K562 (cell line): ENCODE data around the gene BRD7. TPM values are rescaled to one million over a fixed set of nuclear protein-coding genes. Genes with fewer than 3 reads are reported as not detected.

Experiments
- ATAC-seq: fragments of 200-7000 bp; cut with Tn5 transposase; 3 replicates; pipeline ENCODE4 v1.9.1; 2020; ENCODE audit warnings: moderate library complexity
- BruUV-seq: library from RNA; stranded (reverse); fragments of 400-500 nt; replicated peaks from 2 replicates; lab custom pipeline; 2021; lab: Mats Ljungman, UMichigan
- CTCF ChIA-PET: fragments of 300-600 bp; formaldehyde crosslinking; extraction: SDS; loops from one replicate; lab custom pipeline; 2021; ENCODE audit warnings: low intra/inter-chr PET ratio; lab: Yijun Ruan, JAX
- POLR2A ChIA-PET: fragments of 300-600, 350-650 bp; sonication (Branson Sonifier 250); formaldehyde crosslinking; extraction: SDS; loops from one replicate; lab custom pipeline; 2021; ENCODE audit warnings: antibody characterized with exemption, inconsistent platforms; lab: Yijun Ruan, JAX
- DNase-seq, 4 experiments: peaks; one replicate each; pipeline versions ENCODE4 v3.0.0 to v3.0.0-alpha.2; 2011 to 2018; ENCODE audit warnings: low spot score in 3 of 4, mixed read lengths in 3 of 4; ENCODE audit errors: extremely low read depth in 1 of 4
- FAIRE-seq: peaks from 2 replicates; lab custom pipeline; 2011; peaks lifted over from hg19 to GRCh38; lab: Jason Lieb, UNC
- H2AFZ ChIP-seq: 2 replicates; pipeline ENCODE4 v1.6.0; 2011; ENCODE audit warnings: low read depth, low read length, control low read depth, inconsistent platforms
- H3K27ac ChIP-seq: fragments of 200-600 bp; 3 replicates; pipeline ENCODE4 v1.8.0; 2011; ENCODE audit warnings: low read depth, mild to moderate bottlenecking, control low read depth, inconsistent platforms, low read length, moderate library complexity, mixed read lengths; ENCODE audit errors: extremely low read depth
- H3K27me3 ChIP-seq, 2 experiments: fragments of 300-600 bp in 1 of 2; 2 replicates in 1 of 2; 3 replicates in 1 of 2; pipeline versions ENCODE4 v1.6.0 to v1.8.0; 2011; ENCODE audit warnings: inconsistent platforms in 2 of 2, low read length in 2 of 2, mild to moderate bottlenecking in 1 of 2, mixed read lengths in 1 of 2, moderate library complexity in 1 of 2; ENCODE audit not compliant: control insufficient read depth in 2 of 2, insufficient read depth in 2 of 2
- H3K36me3 ChIP-seq: fragments of 300-600 bp; 3 replicates; pipeline ENCODE4 v1.8.0; 2011; ENCODE audit warnings: mild to moderate bottlenecking, low read length, inconsistent platforms; ENCODE audit not compliant: control insufficient read depth, insufficient read depth
- H3K4me1 ChIP-seq, 2 experiments: fragments of 200-600 bp in 1 of 2; replicated peaks in 1 of 2; 2 replicates in 1 of 2; 3 replicates in 1 of 2; pipeline versions ENCODE4 v1.5.1 to v1.8.0; 2011; ENCODE audit warnings: inconsistent platforms in 2 of 2, low read length in 2 of 2, mild to moderate bottlenecking in 1 of 2, mixed read lengths in 1 of 2, moderate library complexity in 1 of 2; ENCODE audit not compliant: control insufficient read depth in 2 of 2, insufficient read depth in 2 of 2
- H3K4me2 ChIP-seq: 2 replicates; pipeline ENCODE4 v1.6.1; 2011; ENCODE audit warnings: low read length, control low read depth, inconsistent platforms, mixed read lengths; ENCODE audit not compliant: insufficient read depth
- H3K4me3 ChIP-seq: fragments of 200-600 bp; sonication (generic), shearing (Covaris generic); 2 replicates; pipeline ENCODE4 v1.5.1; 2016; ENCODE audit warnings: control low read depth, inconsistent platforms
- H3K79me2 ChIP-seq: fragments of 200-600 bp; 3 replicates; pipeline ENCODE4 v1.8.0; 2011; ENCODE audit warnings: low read length, inconsistent platforms; ENCODE audit not compliant: control insufficient read depth, insufficient read depth
- H3K9ac ChIP-seq, 2 experiments: 2 replicates each; pipeline versions ENCODE4 v1.6.0 to v1.6.1; 2011; ENCODE audit warnings: low read depth in 2 of 2, low read length in 2 of 2, control low read depth in 1 of 2, inconsistent platforms in 1 of 2, mild to moderate bottlenecking in 1 of 2, mixed read lengths in 1 of 2; ENCODE audit not compliant: insufficient read depth in 1 of 2
- H3K9me1 ChIP-seq: one replicate; pipeline ENCODE4 v1.6.0; 2011; ENCODE audit warnings: inconsistent platforms, mild to moderate bottlenecking, low read length, moderate library complexity; ENCODE audit not compliant: control insufficient read depth, insufficient read depth
- H3K9me3 ChIP-seq: replicated peaks from 2 replicates; pipeline ENCODE4 v1.5.1; 2011; ENCODE audit warnings: low read depth, low read length, inconsistent platforms; ENCODE audit not compliant: control insufficient read depth, insufficient read depth
- H4K20me1 ChIP-seq: replicated peaks from 2 replicates; pipeline ENCODE4 v1.6.1; 2011; ENCODE audit warnings: low read length, inconsistent platforms, mixed read lengths; ENCODE audit not compliant: control insufficient read depth, insufficient read depth
- CC2D1A ChIP-seq: fragments of 450-650 bp; IDR thresholded peaks from 2 replicates; pipeline ENCODE4 v1.6.1; 2017; ENCODE audit warnings: mild to moderate bottlenecking
- ESRRA ChIP-seq: fragments of 450-650 bp; IDR thresholded peaks from 2 replicates; pipeline ENCODE4 v1.6.1; 2014; ENCODE audit warnings: low read depth, mild to moderate bottlenecking, moderate library complexity, borderline replicate concordance
- NFIX ChIP-seq: fragments of 250-450 bp; sonication (Bioruptor Pico); IDR thresholded peaks from 2 replicates; pipeline ENCODE4 v1.4.0; 2020; ENCODE audit warnings: low read depth, mild to moderate bottlenecking, moderate library complexity
- NRF1 ChIP-seq, 2 experiments: fragments of 450-650 bp; IDR thresholded peaks in 1 of 2; conservative IDR thresholded peaks in 1 of 2; 2 replicates each; pipeline ENCODE4 v1.6.1; 2014; ENCODE audit warnings: mild to moderate bottlenecking in 2 of 2
- RAD21 ChIP-seq, 2 experiments: fragments of 250-450 bp in 1 of 2; fragments of 450-650 bp in 1 of 2; sonication (Bioruptor Pico) in 1 of 2; formaldehyde crosslinking in 1 of 2; IDR thresholded peaks in 1 of 2; conservative IDR thresholded peaks in 1 of 2; 2 replicates each; pipeline versions ENCODE4 v1.4.0 to v1.8.0; 2020 to 2022; ENCODE audit warnings: mild to moderate bottlenecking in 2 of 2, moderate library complexity in 1 of 2
- VEZF1 ChIP-seq: fragments of 200-800 bp; sonication (Bioruptor generic); IDR thresholded peaks from 2 replicates; pipeline ENCODE4 v1.6.1; 2017; ENCODE audit warnings: missing genetic modification characterization, missing compliant biosample characterization
- ZBTB7A ChIP-seq: IDR thresholded peaks from 2 replicates; pipeline ENCODE4 v1.6.1; 2011; ENCODE audit warnings: low read depth, mild to moderate bottlenecking, low read length, moderate library complexity, borderline replicate concordance; ENCODE audit not compliant: control insufficient read depth
- ZNF121 ChIP-seq: sonication (generic); formaldehyde crosslinking; conservative IDR thresholded peaks from 2 replicates; pipeline ENCODE4 v1.8.0; 2022; ENCODE audit warnings: missing genetic modification reagents
- WGBS: fragments of 100-300 bp; shearing (Covaris generic); methylation state at CpG from one replicate; pipeline ENCODE4 v1.1.6; 2016; ENCODE audit warnings: low coverage, mixed read lengths; ENCODE audit not compliant: insufficient coverage; ENCODE audit errors: missing lambda C conversion rate; 5-methylcytosine and 5-hydroxymethylcytosine counted together
- in situ Hi-C: fragments of 300-500 bp; cut with MboI; formaldehyde crosslinking; loops from 4 replicates; pipeline ENCODE4 v1.15.0; 2018; ENCODE audit warnings: inconsistent platforms, mixed read lengths
- intact Hi-C: fragments of 100-400 bp; cut with micrococcal nuclease; formaldehyde crosslinking; loops from 2 replicates; pipeline ENCODE4 v1.14.2; 2022
- polyA plus RNA-seq, 8 experiments: library from polyadenylated mRNA; depleted of rRNA in 4 of 8; stranded (reverse) in 5 of 8; unstranded in 3 of 8; fragments of >200 nt; fragmentation: Nextera tagmentation in 2 of 8; fragmentation: Illumina TruSeq in 1 of 8; extraction: Ambion mirVana in 2 of 8; extraction: Trizol in 1 of 8; gene quantifications; 2 replicates each; pipeline versions ENCODE4 v1.2.1 to v1.2.3, GENCODE V29; 2011 to 2014; ENCODE audit warnings: inconsistent platforms in 1 of 8, missing spikeins in 1 of 8
- total RNA-seq, 7 experiments: library from RNA; depleted of rRNA in 6 of 7; stranded (reverse); fragments of >200 nt in 6 of 7; fragmentation: Illumina TruSeq in 2 of 7; extraction: Trizol in 2 of 7; gene quantifications; 2 replicates each; pipeline versions ENCODE4 v1.2.1 to v1.2.3, GENCODE V29; 2011 to 2021; ENCODE audit warnings: low replicate concordance in 1 of 7
- TF ChIP-seq, protein P1 (sequence below), 2 experiments: fragments of 150-350 bp in 1 of 2; IDR thresholded peaks; 2 replicates each; pipeline ENCODE4 v1.6.1; 2012 to 2016; ENCODE audit warnings: low read depth in 2 of 2, low read length in 2 of 2, mild to moderate bottlenecking in 1 of 2, moderate library complexity in 1 of 2

BRD7 gene
- total and polyA plus RNA-seq, 9 of the 15 experiments (the other 6 are each of a cell fraction or from before 2014, with no cell fraction given): 20.6 to 101 (median 68.7) TPM

GRCh38 chr16:50271148-50272041 lies 97.4 kb downstream of the BRD7 start:
- Histone ChIP-seq H3K9ac (peak overlapping the region in 1 of 2 experiments; percentile 80; a peak in 2 of 4 replicates), H3K79me2 (peaks cover 100% of the 10 kb centered on the region), H2AFZ (no peak overlapping the region), H3K36me3 (peaks cover 48% of the 10 kb centered on the region; the same call in 2 of the 3 replicates), H3K9me1 (peaks cover 3% of the 10 kb centered on the region), H3K4me1 (peaks cover 35 to 86% of the 10 kb centered on the region in 2 experiments), H3K27ac (peak overlapping the region; percentile 31; the same call in 2 of the 3 replicates), H3K4me2 (no peak overlapping the region; the same call in 1 of the 2 replicates), H3K27me3 (no peaks in the 10 kb centered on the region), H3K9me3 (no peaks in the 10 kb centered on the region), H4K20me1 (peaks cover 19% of the 10 kb centered on the region; the same call in 1 of the 2 replicates), H3K4me3 (no peak overlapping the region)
- ATAC-seq (peak; percentile 28), FAIRE-seq (peak; percentile 32), DNase-seq (peak; percentile 44 to 60 (median 52))
- intact Hi-C loops: no loop called here
- ChIA-PET CTCF (no interaction called here), POLR2A (interaction anchor here (0.7 to 5.1 kb wide), 7 partner anchors 8 to 53 kb away, joined by 3 to 34 read pairs (median 4); no protein-coding TSS in a partner anchor)
- no TSS peak for BruUV-seq
- WGBS: 48% methylated on average over 13 of the region's 15 CpGs
- in situ Hi-C loops: loop anchor here (25.0 kb wide), 1 partner anchor 1659 kb away; the partner anchor contains the start of gene N4BP1
- TF ChIP-seq ZBTB7A (peak; percentile 49; the same call in 1 of the 2 replicates), ESRRA (peak; percentile 60; the same call in 1 of the 2 replicates), ZNF121 (CRISPR knock-in tag) (peak; percentile 74), NFIX (CRISPR knock-in tag) (no peak), RAD21 (CRISPR knock-in tag; conservative IDR thresholded peaks at IDR 0.05 in 1 of 2, IDR thresholded peaks at IDR 0.05 in 1 of 2) (0 out of 4 replicates have a peak, but pooled peaks of 1 of the 2 experiments have one; percentile 11), NRF1 (conservative IDR thresholded peaks at IDR 0.05 in 1 of 2, IDR thresholded peaks at IDR 0.05 in 1 of 2) (0 out of 4 replicates have a peak, but pooled peaks of 1 of the 2 experiments have one; percentile 11), VEZF1 (CRISPR knock-in tag) (0 out of 2 replicates have a peak, but pooled peaks have one; percentile 23), CC2D1A (no peak)
- TF ChIP-seq, protein P1, sequence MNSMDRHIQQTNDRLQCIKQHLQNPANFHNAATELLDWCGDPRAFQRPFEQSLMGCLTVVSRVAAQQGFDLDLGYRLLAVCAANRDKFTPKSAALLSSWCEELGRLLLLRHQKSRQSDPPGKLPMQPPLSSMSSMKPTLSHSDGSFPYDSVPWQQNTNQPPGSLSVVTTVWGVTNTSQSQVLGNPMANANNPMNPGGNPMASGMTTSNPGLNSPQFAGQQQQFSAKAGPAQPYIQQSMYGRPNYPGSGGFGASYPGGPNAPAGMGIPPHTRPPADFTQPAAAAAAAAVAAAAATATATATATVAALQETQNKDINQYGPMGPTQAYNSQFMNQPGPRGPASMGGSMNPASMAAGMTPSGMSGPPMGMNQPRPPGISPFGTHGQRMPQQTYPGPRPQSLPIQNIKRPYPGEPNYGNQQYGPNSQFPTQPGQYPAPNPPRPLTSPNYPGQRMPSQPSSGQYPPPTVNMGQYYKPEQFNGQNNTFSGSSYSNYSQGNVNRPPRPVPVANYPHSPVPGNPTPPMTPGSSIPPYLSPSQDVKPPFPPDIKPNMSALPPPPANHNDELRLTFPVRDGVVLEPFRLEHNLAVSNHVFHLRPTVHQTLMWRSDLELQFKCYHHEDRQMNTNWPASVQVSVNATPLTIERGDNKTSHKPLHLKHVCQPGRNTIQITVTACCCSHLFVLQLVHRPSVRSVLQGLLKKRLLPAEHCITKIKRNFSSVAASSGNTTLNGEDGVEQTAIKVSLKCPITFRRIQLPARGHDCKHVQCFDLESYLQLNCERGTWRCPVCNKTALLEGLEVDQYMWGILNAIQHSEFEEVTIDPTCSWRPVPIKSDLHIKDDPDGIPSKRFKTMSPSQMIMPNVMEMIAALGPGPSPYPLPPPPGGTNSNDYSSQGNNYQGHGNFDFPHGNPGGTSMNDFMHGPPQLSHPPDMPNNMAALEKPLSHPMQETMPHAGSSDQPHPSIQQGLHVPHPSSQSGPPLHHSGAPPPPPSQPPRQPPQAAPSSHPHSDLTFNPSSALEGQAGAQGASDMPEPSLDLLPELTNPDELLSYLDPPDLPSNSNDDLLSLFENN (IDR thresholded peaks at IDR 0.05; ENCODE audit: low read depth in 2 of 2, low read length in 2 of 2): no peak
